ENCODE results near the gene DNAH17.

Gene DNAH17

DNA sequence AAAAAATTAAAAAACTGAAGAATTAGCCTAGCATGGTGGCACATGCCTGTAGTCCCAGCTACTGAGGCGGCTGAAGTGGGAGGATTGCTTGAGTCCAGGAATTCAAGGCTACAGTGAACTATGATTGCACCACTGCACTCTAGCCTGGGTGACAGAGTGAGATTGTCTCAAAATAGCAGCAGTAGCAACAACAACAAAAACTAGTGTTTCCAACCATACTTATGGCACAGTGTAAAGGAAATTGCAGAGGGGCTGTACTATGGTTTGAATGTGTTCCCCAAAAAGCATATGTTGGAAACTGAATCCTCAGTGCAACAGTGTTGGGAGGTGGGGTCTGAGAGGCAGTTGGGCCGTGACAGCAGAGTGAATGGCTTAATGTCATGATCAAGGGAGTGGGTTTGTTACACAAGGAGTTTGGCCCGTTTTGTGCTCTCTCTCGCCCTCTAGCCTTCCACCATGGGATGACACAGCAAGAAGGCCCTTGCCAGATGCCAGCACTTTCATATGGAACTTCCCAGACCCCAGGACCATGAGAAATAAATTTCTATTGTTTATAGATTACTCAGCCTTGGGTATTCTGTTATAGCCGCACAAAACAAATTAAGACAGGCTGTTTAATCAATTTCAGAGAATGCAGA lies 128.7 kb downstream of the DNAH17 start:
- no peak for DNase-seq

- no peak for DNase-seq
Measured at GRCh38 chr17:78446833-78447232, 130.4 kb downstream of the DNAH17 start.

GRCh38 chr17:78444392-78444791 lies 132.8 kb downstream of the DNAH17 start:
- no peak for DNase-seq

DNA sequence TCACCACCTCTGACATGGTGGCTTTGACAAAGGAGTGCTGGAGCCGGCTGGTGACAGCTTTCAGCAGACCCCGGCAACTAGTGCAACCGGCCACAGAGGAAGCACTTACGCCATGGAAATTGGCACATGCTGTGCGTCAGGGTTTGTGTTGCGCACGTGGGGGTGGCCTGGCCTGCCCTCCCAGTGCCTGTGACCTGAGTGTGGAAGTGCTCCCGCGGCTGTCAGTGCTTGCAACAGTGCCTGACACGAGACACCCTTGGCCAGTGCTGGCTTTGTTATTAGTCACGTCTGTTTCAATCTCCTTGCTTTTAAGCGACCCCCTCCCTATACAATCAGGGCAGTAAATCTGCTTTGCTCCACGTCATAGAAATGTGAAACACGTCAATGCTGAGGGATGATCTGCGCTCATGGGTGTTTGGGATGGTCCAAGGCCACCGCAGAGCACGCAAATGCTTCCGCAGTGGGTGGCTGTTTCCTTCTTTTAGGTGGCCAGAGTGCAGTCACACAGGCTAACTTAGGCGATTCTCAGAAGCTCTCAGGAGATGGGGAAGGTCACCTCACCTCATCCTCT lies 134.5 kb downstream of the DNAH17 start:
- no peak for DNase-seq

DNA sequence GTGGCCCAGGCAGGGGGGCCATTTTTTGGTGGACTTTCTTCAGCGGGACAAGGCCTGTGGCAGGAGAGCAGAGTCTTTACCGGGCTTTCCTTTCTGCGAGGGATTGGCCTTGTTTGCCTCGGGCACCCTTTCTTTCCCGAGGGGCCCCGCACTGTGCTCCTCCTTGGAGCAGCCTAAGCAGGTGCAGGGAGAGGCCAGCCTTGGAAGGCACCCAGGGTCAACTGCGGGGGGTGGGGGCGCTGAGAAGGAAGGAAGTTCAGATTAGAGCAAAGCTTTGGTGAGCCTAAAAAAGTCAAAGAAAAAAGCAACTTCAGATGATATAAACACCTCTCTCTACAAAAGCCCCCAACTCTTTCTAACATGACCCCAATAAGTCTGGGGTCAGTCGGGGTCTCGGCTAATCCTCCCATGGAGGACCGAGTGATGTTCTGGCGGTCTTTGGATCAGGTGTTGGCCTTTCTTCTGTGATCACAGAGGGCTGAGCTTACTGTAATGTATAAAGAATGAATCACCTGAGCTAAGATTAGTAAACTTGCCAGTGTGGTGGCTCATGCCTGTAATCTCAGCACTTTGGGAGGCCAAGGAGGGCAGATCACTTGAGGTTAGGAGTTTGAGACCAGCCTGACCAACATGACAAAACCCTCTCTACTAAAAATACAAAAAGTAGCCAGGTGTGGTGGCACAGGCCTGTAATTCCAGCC lies 135.8 kb downstream of the DNAH17 start:
- DNase-seq, result no peak

DNA sequence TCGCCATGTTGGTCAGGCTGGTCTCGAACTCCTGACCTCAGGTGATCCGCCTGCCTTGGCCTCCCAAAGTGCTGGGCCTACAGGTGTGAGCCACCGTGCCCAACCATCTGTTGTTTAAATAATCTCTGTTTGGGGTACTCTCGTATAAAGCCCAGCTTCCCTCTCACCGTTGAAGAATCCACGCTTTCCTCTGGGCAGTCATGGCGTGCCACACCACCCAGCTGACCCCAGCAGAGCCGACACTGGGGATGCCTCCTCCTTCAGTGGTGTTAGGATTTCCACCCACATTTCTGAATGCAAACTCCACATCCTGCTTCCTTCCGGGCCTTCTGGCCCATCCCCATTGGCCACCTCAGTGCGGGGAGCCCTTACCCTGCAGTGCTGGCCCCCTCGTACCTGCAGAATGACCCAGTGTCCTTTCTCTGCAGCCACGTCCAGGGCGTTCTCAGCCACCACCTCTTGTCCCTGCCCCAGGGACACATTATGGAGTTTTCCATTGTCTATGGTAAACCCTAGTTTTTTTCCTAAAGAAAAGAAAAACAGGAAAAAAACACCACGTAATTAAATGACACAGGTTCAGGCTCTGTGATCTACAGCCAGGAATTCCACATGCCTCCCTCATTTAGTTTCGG lies 138.4 kb downstream of the DNAH17 start:
- DNase-seq, result no peak

- DNase-seq, result no peak
Measured at GRCh38 chr17:78438271-78438691, 138.9 kb downstream of the DNAH17 start.

GRCh38 chr17:78437508-78438169 lies 139.6 kb downstream of the DNAH17 start:
- DNase-seq, result no peak

DNA sequence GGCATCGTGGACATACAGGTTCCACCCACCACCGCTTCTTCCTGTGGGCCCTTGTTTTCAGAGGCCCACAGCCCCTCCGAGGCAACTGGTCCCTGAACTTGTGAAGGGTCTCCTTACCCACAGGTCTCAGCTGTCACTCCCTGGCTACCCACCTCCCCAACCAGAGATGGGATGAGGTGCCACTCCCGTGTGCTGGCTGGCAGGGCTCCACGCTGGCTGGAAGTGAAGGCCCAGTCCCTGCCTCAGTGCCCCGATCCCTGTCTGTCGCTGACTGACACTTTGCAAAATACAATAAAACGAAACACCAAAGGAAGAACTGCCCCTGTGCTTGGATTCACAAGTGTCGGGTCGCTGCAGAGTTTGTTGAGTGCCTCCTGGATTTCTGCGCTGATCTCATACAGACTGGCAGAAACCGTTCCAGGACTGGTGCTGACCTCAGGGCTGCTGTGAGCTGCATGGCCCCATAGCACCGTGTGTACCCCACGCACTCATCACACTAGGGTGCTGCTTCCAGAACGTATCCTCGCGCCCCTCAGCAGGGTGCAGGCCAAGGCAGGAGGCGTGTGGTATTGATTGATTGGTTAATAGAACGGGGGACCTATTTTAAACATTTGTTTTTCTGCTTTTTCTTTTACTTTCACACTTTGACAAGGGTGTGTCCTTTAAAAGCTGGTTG lies 141.7 kb downstream of the DNAH17 start:
- no peak for DNase-seq

DNA sequence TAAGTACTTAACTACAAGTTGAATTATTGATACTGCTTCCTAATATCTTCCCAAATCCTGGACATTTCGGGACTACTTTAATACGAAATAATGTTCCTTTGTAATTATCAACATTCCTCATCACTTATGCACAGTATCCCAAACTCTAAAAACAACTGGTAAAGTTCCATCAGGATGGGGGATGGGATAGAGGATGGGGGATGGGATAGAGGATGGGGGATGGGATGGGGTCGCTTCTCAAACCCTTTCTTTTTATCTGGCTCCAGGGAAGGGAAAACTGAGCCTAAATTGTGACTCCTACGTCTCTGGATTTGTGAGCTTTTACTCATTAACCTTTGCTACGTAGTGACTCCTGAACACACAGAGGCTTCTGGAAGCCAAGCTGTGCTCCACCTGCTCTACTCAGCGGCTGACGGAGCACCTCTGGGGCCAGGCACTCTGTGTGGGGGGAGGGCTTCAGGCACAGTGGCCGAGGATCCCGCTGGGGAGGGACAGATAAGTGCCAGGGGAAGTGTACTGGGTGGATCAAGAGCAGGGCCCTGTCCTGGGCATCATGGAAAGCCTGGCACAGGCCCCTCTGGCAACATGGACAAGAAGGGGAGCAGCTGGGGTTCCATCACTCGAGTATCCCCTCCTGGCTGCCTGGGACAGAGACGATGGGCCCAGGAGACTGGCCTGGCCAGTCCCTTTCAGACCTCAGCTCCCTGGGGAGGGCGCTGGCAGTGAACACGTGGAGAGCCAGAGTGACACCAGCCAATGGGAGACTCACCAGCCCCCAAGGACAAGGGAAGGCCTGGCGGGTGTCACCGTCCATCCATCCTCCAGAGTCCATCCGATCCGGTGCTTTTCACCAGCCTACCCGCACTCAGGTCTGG lies 142.5 kb downstream of the DNAH17 start:
- DNase-seq, result no peak

DNA sequence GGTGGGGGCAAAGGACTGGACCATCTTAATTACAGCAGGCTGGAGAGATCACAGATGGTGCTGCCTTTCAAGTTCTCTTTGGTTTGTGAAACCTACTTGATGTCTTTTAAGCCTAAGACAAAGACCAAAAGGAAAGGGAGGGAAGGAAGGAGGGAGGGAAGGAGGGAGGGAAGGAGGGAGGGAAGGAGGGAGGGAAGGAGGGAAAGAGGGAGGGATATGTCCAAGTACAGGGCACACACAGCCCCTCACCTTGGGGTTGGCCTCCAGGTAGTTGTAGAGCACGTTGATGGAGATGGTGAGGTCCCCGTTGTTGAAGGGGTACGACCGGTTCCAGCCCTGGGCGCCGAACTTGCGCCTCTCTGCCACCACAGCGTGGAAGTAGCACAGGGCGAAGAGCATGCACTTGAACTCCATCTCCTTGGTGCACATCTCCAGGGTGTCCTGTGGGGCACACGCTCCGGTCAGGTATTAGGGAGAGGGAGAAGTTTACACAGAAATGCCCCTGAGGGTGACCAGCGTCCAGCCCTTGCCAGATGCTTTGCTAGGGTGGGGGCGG lies 143.3 kb downstream of the DNAH17 start:
- no peak for DNase-seq

- no peak for DNase-seq
Measured at GRCh38 chr17:78433013-78433727, 144.0 kb downstream of the DNAH17 start.

- no peak for DNase-seq
Measured at GRCh38 chr17:78432226-78433012, 144.8 kb downstream of the DNAH17 start.

GRCh38 chr17:78431692-78431958 lies 145.6 kb downstream of the DNAH17 start:
- DNase-seq, result no peak

GRCh38 chr17:78430892-78431691 lies 146.1 kb downstream of the DNAH17 start:
- DNase-seq, result no peak

GRCh38 chr17:78429618-78429995 lies 147.6 kb downstream of the DNAH17 start:
- no peak for DNase-seq

DNA sequence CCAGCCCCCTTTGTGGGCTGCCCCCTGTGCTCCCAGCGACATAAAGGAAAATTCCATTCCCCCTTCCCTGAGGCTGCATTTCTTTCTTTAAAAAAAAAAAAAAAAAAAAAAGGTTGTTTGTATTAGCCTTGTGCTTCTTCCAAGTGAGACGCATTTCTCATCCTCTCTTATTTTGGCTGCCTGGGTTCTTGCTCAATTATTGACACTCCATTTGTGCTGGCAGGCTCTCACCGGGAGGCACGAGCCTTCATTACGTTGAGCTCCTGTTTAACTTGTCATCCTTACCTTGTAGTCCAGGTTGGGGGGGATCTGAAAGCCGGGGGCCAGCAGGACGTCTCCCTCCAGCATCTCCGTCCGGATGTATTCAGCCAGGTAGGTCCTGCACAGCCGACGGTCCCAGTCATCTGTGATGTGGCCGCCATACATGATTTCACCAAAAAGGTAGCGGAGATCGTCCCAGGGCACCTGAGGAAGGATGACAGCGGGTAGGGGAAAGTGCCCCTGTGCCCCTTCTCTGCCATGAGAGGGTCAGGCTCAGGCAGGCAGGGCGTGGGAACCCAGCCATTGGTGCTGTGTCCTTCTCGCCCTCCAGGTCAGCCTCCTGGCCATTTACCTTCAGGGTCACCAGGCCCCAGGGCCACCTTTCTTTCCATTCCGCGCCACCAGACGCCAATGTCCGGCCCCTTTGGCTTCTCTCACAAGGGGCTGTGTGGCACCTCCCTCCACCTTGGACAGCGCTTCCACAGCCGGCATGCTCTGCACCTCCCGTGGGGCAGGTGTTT lies 148.2 kb downstream of the DNAH17 start:
- no peak for DNase-seq

GRCh38 chr17:78428025-78428575 lies 149.1 kb downstream of the DNAH17 start:
- no peak for DNase-seq

All from NCI-H510A (cell line).